Endothelial cell of umbilical vein (primary cell): ENCODE data around the gene UNC5CL. TPM values are rescaled to one million over a fixed set of nuclear protein-coding genes. Genes with fewer than 3 reads are reported as not detected.
"Not testable (repeated sequence)": the region's sequence is repeated elsewhere in the genome, so short reads cannot be mapped to it uniquely, and the experiment has no call there.

ENCODE experiments used
- BruUV-seq: library from RNA; stranded (reverse); fragments of 400-500 nt; replicated peaks from 2 replicates; lab custom pipeline; 2021; lab: Mats Ljungman, UMichigan
- CTCF ChIA-PET: fragments of 300-600, 350-600 bp; sonication (Branson Sonifier 250); formaldehyde crosslinking; loops from one replicate; lab custom pipeline; 2021; ENCODE audit warnings: antibody characterized with exemption, inconsistent platforms; lab: Charles Lee
- POLR2A ChIA-PET: fragments of 300-600, 350-600 bp; sonication (Branson Sonifier 250); formaldehyde crosslinking; loops from one replicate; lab custom pipeline; 2021; ENCODE audit warnings: antibody characterized with exemption, inconsistent platforms; lab: Charles Lee
- DNase-seq: peaks from one replicate; pipeline ENCODE4 v3.0.0-alpha.2; 2011; ENCODE audit warnings: low read depth, low spot score
- FAIRE-seq: peaks from 2 replicates; lab custom pipeline; 2011; peaks lifted over from hg19 to GRCh38; lab: Jason Lieb, UNC
- H2AFZ ChIP-seq: 2 replicates; pipeline ENCODE4 v1.6.0; 2012; ENCODE audit warnings: low read depth, low read length, control low read depth, inconsistent platforms
- H3K27ac ChIP-seq: 2 replicates; pipeline ENCODE4 v1.5.1; 2011; ENCODE audit warnings: low read depth, mild to moderate bottlenecking, control low read depth, low read length, moderate library complexity; ENCODE audit not compliant: insufficient read depth
- H3K27me3 ChIP-seq, 2 experiments: 2 replicates each; pipeline versions ENCODE4 v1.6.0 to v1.6.1; 2011; ENCODE audit warnings: low read length in 2 of 2, mixed read lengths in 1 of 2; ENCODE audit not compliant: control insufficient read depth in 2 of 2, insufficient read depth in 2 of 2
- H3K36me3 ChIP-seq, 2 experiments: 2 replicates in 1 of 2; 3 replicates in 1 of 2; pipeline ENCODE4 v1.5.1; 2011; ENCODE audit warnings: low read length in 2 of 2, mild to moderate bottlenecking in 1 of 2, moderate library complexity in 1 of 2; ENCODE audit not compliant: control insufficient read depth in 2 of 2, insufficient read depth in 2 of 2; ENCODE audit errors: extremely low read depth in 1 of 2
- H3K4me1 ChIP-seq: 3 replicates; pipeline ENCODE4 v1.5.1; 2011; ENCODE audit warnings: mild to moderate bottlenecking, low read length; ENCODE audit not compliant: control insufficient read depth, insufficient read depth; ENCODE audit errors: extremely low read depth
- H3K4me2 ChIP-seq: 2 replicates; pipeline ENCODE4 v1.6.1; 2011; ENCODE audit warnings: low read length, control low read depth, mixed read lengths; ENCODE audit not compliant: insufficient read depth
- H3K4me3 ChIP-seq, 3 experiments: fragments of 200-600 bp in 1 of 3; sonication (generic), shearing (Covaris generic) in 1 of 3; replicated peaks in 1 of 3; 2 replicates each; pipeline ENCODE4 v1.5.1; 2011 to 2016; ENCODE audit warnings: control low read depth in 3 of 3, low read length in 3 of 3, mild to moderate bottlenecking in 2 of 3, inconsistent platforms in 1 of 3, low read depth in 1 of 3, moderate library complexity in 1 of 3; ENCODE audit not compliant: insufficient read depth in 1 of 3
- H3K79me2 ChIP-seq: 2 replicates; pipeline ENCODE4 v1.6.0; 2012; ENCODE audit warnings: low read length, inconsistent platforms; ENCODE audit not compliant: control insufficient read depth, insufficient read depth
- H3K9ac ChIP-seq: replicated peaks from 2 replicates; pipeline ENCODE3; 2011; ENCODE audit warnings: low read length, control low read depth; ENCODE audit not compliant: insufficient read depth; ENCODE audit errors: extremely low read depth
- H3K9me1 ChIP-seq: replicated peaks from 3 replicates; pipeline ENCODE4 v1.6.0; 2011; ENCODE audit warnings: mild to moderate bottlenecking, low read length; ENCODE audit not compliant: control insufficient read depth, insufficient read depth; ENCODE audit errors: extremely low read depth
- H3K9me3 ChIP-seq: replicated peaks from 2 replicates; pipeline ENCODE4 v1.5.1; 2012; ENCODE audit warnings: low read length, inconsistent platforms; ENCODE audit not compliant: control insufficient read depth, insufficient read depth
- H4K20me1 ChIP-seq: replicated peaks from 2 replicates; pipeline ENCODE3; 2011; ENCODE audit warnings: mild to moderate bottlenecking, low read length; ENCODE audit not compliant: control insufficient read depth, insufficient read depth; ENCODE audit errors: extremely low read depth
- CTCF ChIP-seq, 2 donors: IDR thresholded peaks; 1 replicate in 1 of 2; 2 replicates in 1 of 2; pipeline ENCODE4 v1.5.1; 2011; ENCODE audit warnings: low read length in 2 of 2, mild to moderate bottlenecking in 2 of 2, moderate library complexity in 2 of 2, control low read depth in 1 of 2, inconsistent platforms in 1 of 2, low read depth in 1 of 2; ENCODE audit not compliant: insufficient read depth in 1 of 2; ENCODE audit errors: extremely low read depth in 1 of 2
- EZH2 ChIP-seq: IDR thresholded peaks from 2 replicates; pipeline ENCODE4 v1.6.1; 2012; ENCODE audit warnings: borderline replicate concordance, low read depth, mild to moderate bottlenecking, moderate library complexity, low read length, inconsistent platforms; ENCODE audit not compliant: severe bottlenecking
- FOS ChIP-seq: IDR thresholded peaks from 2 replicates; pipeline ENCODE4 v1.6.1; 2011; ENCODE audit warnings: mild to moderate bottlenecking, low read length, moderate library complexity, borderline replicate concordance; ENCODE audit not compliant: insufficient read depth
- GATA2 ChIP-seq: IDR thresholded peaks from 2 replicates; pipeline ENCODE4 v1.7.0; 2011; ENCODE audit warnings: low read depth, mild to moderate bottlenecking, moderate library complexity, mixed read lengths, low read length; ENCODE audit not compliant: insufficient read length, insufficient read depth
- JUN ChIP-seq: IDR thresholded peaks from 2 replicates; pipeline ENCODE4 v1.6.1; 2011; ENCODE audit warnings: borderline replicate concordance, low read depth; ENCODE audit not compliant: insufficient read length, insufficient read depth
- MAX ChIP-seq: IDR thresholded peaks from 2 replicates; pipeline ENCODE4 v1.6.1; 2011; ENCODE audit not compliant: insufficient read depth, insufficient read length
- MYC ChIP-seq: IDR thresholded peaks from one replicate; pipeline ENCODE4 v1.6.1; 2011; ENCODE audit warnings: mild to moderate bottlenecking, low read depth, low read length
- POLR2A ChIP-seq: IDR thresholded peaks from 2 replicates; pipeline ENCODE4 v1.6.1; 2012; ENCODE audit warnings: low read depth, mild to moderate bottlenecking, control low read depth, low read length
- POLR2AphosphoS5 ChIP-seq: IDR thresholded peaks from 2 replicates; pipeline ENCODE4 v1.6.1; 2012; ENCODE audit warnings: low read depth, mild to moderate bottlenecking, control low read depth, low read length, moderate library complexity; ENCODE audit not compliant: insufficient read depth
- dilution Hi-C: fragments of 300-500 bp; cut with MboI; formaldehyde crosslinking; loops from one replicate; pipeline ENCODE4 v1.15.0; 2019; ENCODE audit warnings: low sequenced_read_pairs; ENCODE audit not compliant: extremely low pct_ligation_motif_present
- intact Hi-C: fragments of 100-400 bp; cut with micrococcal nuclease; formaldehyde crosslinking; loops from one replicate; pipeline ENCODE4 v1.10.0; 2022
- polyA plus RNA-seq, 4 experiments: library from polyadenylated mRNA; depleted of rRNA in 3 of 4; stranded (reverse) in 3 of 4; unstranded in 1 of 4; fragments of >200 nt; gene quantifications; 2 replicates each; pipeline versions ENCODE4 v1.2.1 to v1.2.3, GENCODE V29; 2011 to 2012; ENCODE audit warnings: missing spikeins in 1 of 4
- total RNA-seq: library from RNA; stranded (reverse); gene quantifications from 2 replicates; pipeline ENCODE4 v1.2.3, GENCODE V29; 2021

Gene UNC5CL
- total and polyA plus RNA-seq, 2 donors (not counting 3 experiments of a cell fraction or from before 2014, with no cell fraction given): 0.14 to 0.20 TPM

GRCh38 chr6:41006217-41006616, 32.8 kb downstream of the UNC5CL start:
- H4K20me1 ChIP-seq, POLR2A ChIA-PET, H3K9me1 ChIP-seq, BruUV-seq, H2AFZ ChIP-seq, H3K4me3 ChIP-seq, H3K9me3 ChIP-seq, CTCF ChIA-PET, H3K9ac ChIP-seq, H3K4me1 ChIP-seq, H3K27ac ChIP-seq, dilution Hi-C loops, H3K79me2 ChIP-seq, H3K36me3 ChIP-seq, H3K4me2 ChIP-seq: not testable (repeated sequence)
- peaks cover 8 to 17% of the 10 kb centered on the region in 2 experiments for H3K27me3 ChIP-seq
- TF ChIP-seq CTCF (IDR thresholded peaks at IDR 0.05; ENCODE audit: extremely low read depth in 1 of 2, insufficient read depth in 1 of 2, low read depth in 1 of 2, low read length in 2 of 2): peak; percentile 48 to 55
- FAIRE-seq (peak; percentile 85), DNase-seq (peak; percentile 70)
- intact Hi-C loops: loop anchor here (1.0 kb wide), 3 partner anchors 22 to 111 kb away; no protein-coding TSS in a partner anchor

DNA sequence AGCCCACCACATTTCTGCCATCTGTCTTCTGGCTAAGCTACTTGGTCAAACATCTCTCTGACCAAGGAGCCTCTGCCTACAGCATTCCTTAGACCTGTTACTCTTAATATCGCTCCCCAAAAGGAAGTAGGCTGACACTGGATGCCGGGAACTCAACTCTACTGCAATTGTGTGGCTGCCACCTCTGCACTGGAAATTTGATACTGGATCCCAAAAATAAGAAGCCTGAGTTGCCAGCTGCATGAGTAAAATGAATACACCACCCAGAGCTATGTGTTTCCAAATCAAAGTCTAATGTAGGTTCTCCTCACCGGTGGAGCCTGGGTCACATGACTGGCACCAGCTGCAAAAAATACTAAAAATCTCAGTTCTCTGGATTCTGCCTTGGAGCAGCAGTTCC, 36.9 kb downstream of the UNC5CL start:
- CTCF ChIA-PET: no interaction called here

More for the DNA sequence above, 36.9 kb downstream of the UNC5CL start:
- Histone ChIP-seq H3K9me3 (no peaks in the 10 kb centered on the region), H3K4me3 (no peak overlapping the region), H3K9ac (no peak overlapping the region), H3K36me3 (no peaks in the 10 kb centered on the region), H3K9me1 (no peaks in the 10 kb centered on the region), H3K79me2 (no peaks in the 10 kb centered on the region), H3K27ac (no peak overlapping the region), H3K27me3 (peaks cover 5 to 7% of the 10 kb centered on the region in 2 experiments), H4K20me1 (no peaks in the 10 kb centered on the region), H2AFZ (no peak overlapping the region), H3K4me2 (no peak overlapping the region), H3K4me1 (peaks cover 13% of the 10 kb centered on the region)
- dilution Hi-C loops (no loop called here), intact Hi-C loops (no loop called here)
- TF ChIP-seq JUN (no peak), FOS (no peak), EZH2 (no peak), POLR2AphosphoS5 (no peak), GATA2 (no peak), MYC (no peak), POLR2A (no peak), CTCF (IDR thresholded peaks at IDR 0.05; ENCODE audit: extremely low read depth in 1 of 2, insufficient read depth in 1 of 2, low read depth in 1 of 2, low read length in 2 of 2) (no peak), MAX (no peak)
- DNase-seq (no peak), FAIRE-seq (no peak)
- BruUV-seq: no TSS peak
- POLR2A ChIA-PET: no interaction called here
